B cell (primary cell): ENCODE results near the gene CILP2. TPM values are rescaled to one million over a fixed set of nuclear protein-coding genes. Genes with fewer than 3 reads are reported as not detected.

ENCODE experiments used
- ATAC-seq: fragments of 200-7000 bp; cut with Tn5 transposase; one replicate; pipeline ENCODE4 v1.10.0; 2021; ENCODE audit warnings: low read depth, mild to moderate bottlenecking, moderate number of reproducible peaks, moderate library complexity
- CTCF ChIA-PET: fragments of 350-600 bp; sonication (Branson Sonifier 250); formaldehyde crosslinking; loops from one replicate; lab custom pipeline; 2021; ENCODE audit warnings: antibody characterized with exemption, inconsistent platforms; lab: Charles Lee
- POLR2A ChIA-PET: fragments of 350-600 bp; sonication (Branson Sonifier 250); formaldehyde crosslinking; loops from one replicate; lab custom pipeline; 2021; ENCODE audit warnings: antibody characterized with exemption; lab: Charles Lee
- DNase-seq: peaks from one replicate; pipeline ENCODE4 v3.0.0; 2013
- H2AFZ ChIP-seq: 2 replicates; pipeline ENCODE4 v1.6.1; 2012; ENCODE audit warnings: mild to moderate bottlenecking, low read depth, low read length; ENCODE audit not compliant: insufficient read depth, poor library complexity, severe bottlenecking
- H3K27ac ChIP-seq, 2 donors: 1 replicate in 1 of 2; 2 replicates in 1 of 2; pipeline ENCODE4 v1.5.1; 2012 to 2013; ENCODE audit warnings: low read length in 2 of 2, mild to moderate bottlenecking in 2 of 2, moderate library complexity in 1 of 2
- H3K27me3 ChIP-seq, 4 experiments: fragments of 200-600 bp in 1 of 4; sonication (generic) in 1 of 4; replicated peaks in 1 of 4; 1 replicate in 2 of 4; 2 replicates in 2 of 4; pipeline versions ENCODE4 v1.6.1 to v1.7.0; 2013 to 2016; ENCODE audit warnings: low read length in 3 of 4, mild to moderate bottlenecking in 2 of 4, mixed read lengths in 1 of 4, moderate library complexity in 1 of 4; ENCODE audit not compliant: insufficient read depth in 4 of 4, control insufficient read depth in 3 of 4; ENCODE audit errors: control extremely low read depth in 1 of 4
- H3K36me3 ChIP-seq, 2 experiments: replicated peaks in 1 of 2; 1 replicate in 1 of 2; 2 replicates in 1 of 2; pipeline versions ENCODE4 v1.6.1 to v1.7.1; 2013; ENCODE audit warnings: low read length in 1 of 2; ENCODE audit not compliant: insufficient read depth in 2 of 2, control insufficient read depth in 1 of 2; ENCODE audit errors: control extremely low read depth in 1 of 2, extremely low read depth in 1 of 2
- H3K4me1 ChIP-seq, 2 donors: fragments of 200-600 bp in 1 of 2; sonication (generic) in 1 of 2; 1 replicate in 1 of 2; 2 replicates in 1 of 2; pipeline versions ENCODE4 v1.5.1 to v1.6.1; 2013 to 2017; ENCODE audit warnings: low read length in 2 of 2; ENCODE audit not compliant: control insufficient read depth in 2 of 2, insufficient read depth in 2 of 2
- H3K4me2 ChIP-seq: replicated peaks from 2 replicates; pipeline ENCODE3; 2012; ENCODE audit warnings: mild to moderate bottlenecking, low read depth, low read length; ENCODE audit not compliant: poor library complexity, severe bottlenecking
- H3K4me3 ChIP-seq, 5 experiments: fragments of 200-600 bp in 1 of 5; sonication (generic) in 1 of 5; 1 replicate in 3 of 5; 2 replicates in 2 of 5; pipeline versions ENCODE4 v1.5.1 to v1.7.0; 2011 to 2016; ENCODE audit warnings: low read length in 4 of 5, mild to moderate bottlenecking in 4 of 5, low read depth in 2 of 5, control low read depth in 1 of 5, moderate library complexity in 1 of 5; ENCODE audit not compliant: insufficient read depth in 1 of 5; ENCODE audit errors: control extremely low read depth in 1 of 5, extremely low read depth in 1 of 5
- H3K79me2 ChIP-seq: fragments of 200-600 bp; sonication (generic); one replicate; pipeline ENCODE4 v1.6.0; 2016; ENCODE audit warnings: low read length; ENCODE audit not compliant: control insufficient read depth, insufficient read depth
- H3K9ac ChIP-seq: fragments of 200-600 bp; sonication (generic); 2 replicates; pipeline ENCODE4 v1.6.1; 2017; ENCODE audit warnings: mild to moderate bottlenecking, low read length, moderate library complexity
- H3K9me3 ChIP-seq, 3 donors: one replicate each; pipeline versions ENCODE4 v1.6.1 to v1.7.1; 2013; ENCODE audit warnings: low read length in 2 of 3; ENCODE audit not compliant: control insufficient read depth in 2 of 3, insufficient read depth in 1 of 3; ENCODE audit errors: control extremely low read depth in 1 of 3
- H4K20me1 ChIP-seq: 2 replicates; pipeline ENCODE4 v1.6.0; 2012; ENCODE audit warnings: mild to moderate bottlenecking, low read length; ENCODE audit not compliant: insufficient read depth, control insufficient read depth, poor library complexity, severe bottlenecking
- H3K27ac Mint-ChIP-seq: one replicate; pipeline ENCODE4 v1.8.0; 2021; ENCODE audit warnings: mixed read lengths
- H3K27me3 Mint-ChIP-seq: one replicate; pipeline ENCODE4 v1.8.0; 2021; ENCODE audit warnings: mixed read lengths
- H3K4me1 Mint-ChIP-seq: one replicate; pipeline ENCODE4 v1.8.0; 2021; ENCODE audit warnings: mixed read lengths
- H3K4me3 Mint-ChIP-seq: one replicate; pipeline ENCODE4 v1.8.0; 2021; ENCODE audit warnings: mixed read lengths
- H3K9me3 Mint-ChIP-seq: one replicate; pipeline ENCODE4 v1.8.0; 2022; ENCODE audit warnings: mixed read lengths; ENCODE audit not compliant: insufficient read depth
- EZH2 ChIP-seq: IDR thresholded peaks from 2 replicates; pipeline ENCODE4 v1.6.1; 2012; ENCODE audit warnings: borderline replicate concordance, low read depth, mild to moderate bottlenecking, moderate library complexity, low read length; ENCODE audit not compliant: insufficient read depth, poor library complexity, severe bottlenecking
- WGBS: methylation state at CpG from one replicate; pipeline ENCODE4 v1.1.5; 2013; ENCODE audit warnings: missing lambda C conversion rate; ENCODE audit not compliant: insufficient coverage; 5-methylcytosine and 5-hydroxymethylcytosine counted together
- intact Hi-C: fragments of 100-400 bp; cut with micrococcal nuclease; formaldehyde crosslinking; loops from one replicate; pipeline ENCODE4 v1.10.0; 2022
- polyA plus RNA-seq: library from polyadenylated mRNA; depleted of rRNA; stranded (reverse); fragments of >200 nt; gene quantifications from 2 replicates; pipeline ENCODE4 v1.2.3, GENCODE V29; 2012
- total RNA-seq, 2 donors: library from RNA; stranded (reverse); fragments of 120-200 nt in 1 of 2; gene quantifications; 1 replicate in 1 of 2; 2 replicates in 1 of 2; pipeline versions ENCODE4 v1.2.3 to v1.2.4, GENCODE V29; 2013 to 2022
- TF ChIP-seq, protein P1 (sequence below): fragments of 200-600 bp; IDR thresholded peaks from one replicate; pipeline ENCODE4 v1.8.0; 2022; ENCODE audit warnings: antibody characterized with exemption, mild to moderate bottlenecking

CILP2 gene
- total and polyA plus RNA-seq, 2 donors (not counting 1 experiment from before 2014, with no cell fraction given) = 0.04 to 0.12 TPM

- peaks cover 0 to 34% (median 5%) of the 10 kb centered on the region in 4 experiments for H3K27me3 ChIP-seq
- POLR2A ChIA-PET = no interaction called here
- CTCF ChIA-PET = interaction anchor here (0.5 to 0.9 kb wide), 2 partner anchors 9 to 1688 kb away, joined by 3 read pairs; no protein-coding TSS in a partner anchor
Measured at GRCh38 chr19:19546751-19547162, 8.7 kb downstream of the CILP2 start.

DNA sequence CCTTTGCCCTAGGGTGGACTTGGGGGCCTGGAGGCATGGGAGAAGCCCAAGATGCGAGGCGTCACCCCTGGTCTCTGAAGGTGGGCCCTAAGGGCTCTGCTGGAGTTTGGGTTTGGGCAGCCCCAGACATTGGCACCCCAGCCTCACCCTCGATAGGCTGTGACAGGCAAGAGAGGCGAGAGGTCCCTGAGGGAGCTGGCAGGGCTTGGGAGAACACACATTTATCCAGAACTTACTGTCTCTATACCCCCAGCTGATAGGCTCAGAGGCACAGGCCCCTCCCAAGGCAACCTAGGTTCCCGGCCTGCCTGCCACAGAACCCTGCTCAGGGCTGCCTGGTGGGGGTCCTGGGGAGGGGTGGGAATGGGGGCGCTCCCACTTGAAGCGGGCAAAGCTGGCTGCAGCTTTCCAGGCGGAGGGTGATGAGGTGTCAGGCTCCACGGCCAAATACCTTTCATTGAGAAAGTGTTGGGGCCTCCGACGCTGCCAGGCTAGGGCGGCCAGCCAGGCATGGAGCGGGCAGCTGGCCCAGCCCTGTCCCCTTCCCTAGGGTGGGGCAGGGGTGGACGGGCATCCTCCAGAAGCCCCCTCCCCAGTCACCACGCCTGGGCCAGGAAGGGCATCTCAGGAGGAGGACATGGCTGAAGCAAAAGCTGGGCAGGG lies 9.7 kb downstream of the CILP2 start:
- intact Hi-C loops = no loop called here
- Histone ChIP-seq H3K27ac (no peak overlapping the region), H3K4me1 (no peaks in the 10 kb centered on the region), H3K9me3 (peaks cover 0 to 21% (median 0%) of the 10 kb centered on the region in 3 donors), H3K9ac (no peak overlapping the region), H3K27me3 (peaks cover 0 to 24% (median 1%) of the 10 kb centered on the region in 4 experiments), H3K4me3 (no peak overlapping the region), H3K79me2 (no peaks in the 10 kb centered on the region), H4K20me1 (no peaks in the 10 kb centered on the region), H3K36me3 (no peaks in the 10 kb centered on the region), H2AFZ (no peak overlapping the region), H3K4me2 (no peak overlapping the region)
- WGBS = 82% methylated on average over 13 of the region's 15 CpGs
- Mint-ChIP-seq H3K27ac (no peak overlapping the region), H3K9me3 (no peaks in the 10 kb centered on the region), H3K4me1 (no peaks in the 10 kb centered on the region), H3K4me3 (no peak overlapping the region), H3K27me3 (peaks cover 8% of the 10 kb centered on the region)
- ChIA-PET CTCF (no interaction called here), POLR2A (interaction anchor here (0.5 to 1.1 kb wide), 2 partner anchors 16 to 261 kb away, joined by 6 to 9 read pairs; no protein-coding TSS in a partner anchor)
- TF ChIP-seq EZH2 = no peak
- TF ChIP-seq, protein P1, sequence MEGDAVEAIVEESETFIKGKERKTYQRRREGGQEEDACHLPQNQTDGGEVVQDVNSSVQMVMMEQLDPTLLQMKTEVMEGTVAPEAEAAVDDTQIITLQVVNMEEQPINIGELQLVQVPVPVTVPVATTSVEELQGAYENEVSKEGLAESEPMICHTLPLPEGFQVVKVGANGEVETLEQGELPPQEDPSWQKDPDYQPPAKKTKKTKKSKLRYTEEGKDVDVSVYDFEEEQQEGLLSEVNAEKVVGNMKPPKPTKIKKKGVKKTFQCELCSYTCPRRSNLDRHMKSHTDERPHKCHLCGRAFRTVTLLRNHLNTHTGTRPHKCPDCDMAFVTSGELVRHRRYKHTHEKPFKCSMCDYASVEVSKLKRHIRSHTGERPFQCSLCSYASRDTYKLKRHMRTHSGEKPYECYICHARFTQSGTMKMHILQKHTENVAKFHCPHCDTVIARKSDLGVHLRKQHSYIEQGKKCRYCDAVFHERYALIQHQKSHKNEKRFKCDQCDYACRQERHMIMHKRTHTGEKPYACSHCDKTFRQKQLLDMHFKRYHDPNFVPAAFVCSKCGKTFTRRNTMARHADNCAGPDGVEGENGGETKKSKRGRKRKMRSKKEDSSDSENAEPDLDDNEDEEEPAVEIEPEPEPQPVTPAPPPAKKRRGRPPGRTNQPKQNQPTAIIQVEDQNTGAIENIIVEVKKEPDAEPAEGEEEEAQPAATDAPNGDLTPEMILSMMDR = no peak
- DNase-seq (no peak), ATAC-seq (no peak)

More at GRCh38 chr19:19546751-19547162, 8.7 kb downstream of the CILP2 start:
- no peaks in the 10 kb centered on the region for H3K36me3 ChIP-seq
- peaks cover 16% of the 10 kb centered on the region for H3K27me3 Mint-ChIP-seq
- H3K9me3 ChIP-seq = peaks cover 0 to 22% (median 0%) of the 10 kb centered on the region in 3 donors
- H3K9ac ChIP-seq = no peak overlapping the region
- no peak overlapping the region for H3K4me2 ChIP-seq
- ATAC-seq = no peak
- no peak overlapping the region for H2AFZ ChIP-seq
- H3K4me1 Mint-ChIP-seq = peaks cover 3% of the 10 kb centered on the region
- H4K20me1 ChIP-seq = no peaks in the 10 kb centered on the region
- no peak overlapping the region for H3K4me3 ChIP-seq
- no peak for TF ChIP-seq EZH2
- TF ChIP-seq, protein P1 = no peak
- no peak overlapping the region for H3K27ac ChIP-seq
- H3K9me3 Mint-ChIP-seq = no peaks in the 10 kb centered on the region
- H3K27ac Mint-ChIP-seq = no peak overlapping the region
- intact Hi-C loops = no loop called here
- peaks cover 3 to 5% of the 10 kb centered on the region in 2 donors for H3K4me1 ChIP-seq
- H3K79me2 ChIP-seq = no peaks in the 10 kb centered on the region
- DNase-seq = no peak
- 85% methylated on average over 17 of the region's 19 CpGs for WGBS
- H3K4me3 Mint-ChIP-seq = no peak overlapping the region
